GM12878 (cell line): ENCODE results near the gene PDGFC. TPM values are rescaled to one million over a fixed set of nuclear protein-coding genes. Genes with fewer than 3 reads are reported as not detected.

ENCODE experiments used
- ATAC-seq: fragments of 200-7000 bp; cut with Tn5 transposase; 3 replicates; pipeline ENCODE4 v1.9.1; 2020; ENCODE audit warnings: mild to moderate bottlenecking, moderate library complexity
- BruUV-seq: library from RNA; stranded (reverse); fragments of 400-500 nt; replicated peaks from 2 replicates; lab custom pipeline; 2021; lab: Mats Ljungman, UMichigan
- CTCF ChIA-PET: fragments of 300-600 bp; sonication (Branson Sonifier 250); formaldehyde crosslinking; extraction: SDS; loops from one replicate; lab custom pipeline; 2021; ENCODE audit warnings: inconsistent platforms; lab: Yijun Ruan, JAX
- POLR2A ChIA-PET: fragments of 350-600 bp; formaldehyde crosslinking; extraction: SDS; loops from one replicate; lab custom pipeline; 2021; ENCODE audit warnings: inconsistent platforms; lab: Charles Lee
- RAD21 ChIA-PET: fragments of 300-600 bp; sonication (Branson Sonifier 250); formaldehyde crosslinking; loops from one replicate; lab custom pipeline; 2023; ENCODE audit warnings: antibody characterized with exemption; ENCODE audit not compliant: unreplicated experiment; lab: Charles Lee
- SMC1A ChIA-PET: fragments of 300-600 bp; sonication (Branson Sonifier 250); formaldehyde crosslinking; loops from one replicate; lab custom pipeline; 2023; ENCODE audit not compliant: unreplicated experiment, uncharacterized antibody; lab: Charles Lee
- DNase-seq: peaks from one replicate; pipeline ENCODE4 v3.0.0-alpha.2; 2011; ENCODE audit warnings: low read depth, low spot score
- FAIRE-seq: peaks from 3 replicates; lab custom pipeline; 2011; peaks lifted over from hg19 to GRCh38; lab: Jason Lieb, UNC
- H2AFZ ChIP-seq: 2 replicates; pipeline ENCODE4 v1.6.0; 2011; ENCODE audit warnings: low read depth, low read length, control low read depth; ENCODE audit not compliant: control insufficient read depth
- H3K27ac ChIP-seq: 2 replicates; pipeline ENCODE4 v1.5.1; 2011; ENCODE audit warnings: control low read depth; ENCODE audit not compliant: control insufficient read depth, insufficient read depth
- H3K27me3 ChIP-seq, 2 experiments: replicated peaks in 1 of 2; 2 replicates each; pipeline versions ENCODE4 v1.6.0 to v1.6.1; 2011; ENCODE audit warnings: low read length in 1 of 2; ENCODE audit not compliant: control insufficient read depth in 2 of 2, insufficient read depth in 2 of 2
- H3K36me3 ChIP-seq, 2 experiments: 2 replicates each; pipeline ENCODE4 v1.5.1; 2011; ENCODE audit warnings: low read length in 1 of 2; ENCODE audit not compliant: control insufficient read depth in 2 of 2, insufficient read depth in 2 of 2
- H3K4me1 ChIP-seq: 2 replicates; pipeline ENCODE4 v1.6.1; 2011; ENCODE audit warnings: mild to moderate bottlenecking, low read length, moderate library complexity, mixed read lengths; ENCODE audit not compliant: control insufficient read depth, insufficient read depth
- H3K4me2 ChIP-seq: 2 replicates; pipeline ENCODE4 v1.6.0; 2011; ENCODE audit warnings: control low read depth; ENCODE audit not compliant: control insufficient read depth, insufficient read depth
- H3K4me3 ChIP-seq: fragments of 200-600 bp; sonication (generic); 2 replicates; pipeline ENCODE4 v1.5.1; 2016
- H3K79me2 ChIP-seq: 2 replicates; pipeline ENCODE4 v1.6.0; 2011; ENCODE audit warnings: low read length; ENCODE audit not compliant: control insufficient read depth, insufficient read depth
- H3K9ac ChIP-seq: 2 replicates; pipeline ENCODE4 v1.8.0; 2011; ENCODE audit warnings: low read length, control low read depth, mixed read lengths; ENCODE audit not compliant: control insufficient read depth, insufficient read depth
- H3K9me3 ChIP-seq: replicated peaks from 3 replicates; pipeline ENCODE4 v1.5.1; 2011; ENCODE audit warnings: mild to moderate bottlenecking, low read length; ENCODE audit not compliant: control insufficient read depth, insufficient read depth
- H4K20me1 ChIP-seq: 2 replicates; pipeline ENCODE4 v1.6.0; 2011; ENCODE audit not compliant: control insufficient read depth, insufficient read depth
- ATF7 ChIP-seq: fragments of 450-650 bp; IDR thresholded peaks from 2 replicates; pipeline ENCODE4 v1.6.1; 2016; ENCODE audit warnings: low read depth, mild to moderate bottlenecking
- LARP7 ChIP-seq: fragments of 450-650 bp; IDR thresholded peaks from 2 replicates; pipeline ENCODE4 v1.6.1; 2017; ENCODE audit warnings: mild to moderate bottlenecking
- NFXL1 ChIP-seq: fragments of 450-650 bp; IDR thresholded peaks from 2 replicates; pipeline ENCODE4 v1.6.1; 2017; ENCODE audit warnings: antibody characterized with exemption, mild to moderate bottlenecking, borderline replicate concordance
- NR2C1 ChIP-seq: fragments of 450-650 bp; IDR thresholded peaks from 2 replicates; pipeline ENCODE4 v1.6.1; 2017; ENCODE audit warnings: antibody characterized with exemption, mild to moderate bottlenecking, moderate library complexity
- NRF1 ChIP-seq: conservative IDR thresholded peaks from 2 replicates; pipeline ENCODE4 v1.6.1; 2011; ENCODE audit warnings: mild to moderate bottlenecking, low read depth, low read length, improper control_type of control experiment
- POU2F2 ChIP-seq: IDR thresholded peaks from 3 replicates; pipeline ENCODE4 v1.6.1; 2011; ENCODE audit warnings: low read depth, mild to moderate bottlenecking, low read length, borderline replicate concordance
- RUNX3 ChIP-seq: IDR thresholded peaks from 2 replicates; pipeline ENCODE4 v1.6.1; 2012; ENCODE audit warnings: low read length, inconsistent platforms
- WGBS: methylation state at CpG from one replicate; pipeline ENCODE4 v1.1.6; 2016; ENCODE audit warnings: low lambda C conversion rate; ENCODE audit not compliant: insufficient replicate concordance, insufficient coverage; ENCODE audit errors: missing lambda C conversion rate; 5-methylcytosine and 5-hydroxymethylcytosine counted together
- in situ Hi-C: fragments of 300-500 bp; cut with MboI; formaldehyde crosslinking; loops from 9 replicates; pipeline ENCODE4 v1.14.3; 2018; ENCODE audit warnings: mixed read lengths
- intact Hi-C: fragments of 100-400 bp; cut with micrococcal nuclease; formaldehyde crosslinking; loops from one replicate; pipeline ENCODE4 v1.14.2; 2022; ENCODE audit not compliant: unreplicated experiment
- polyA plus RNA-seq, 11 experiments: library from polyadenylated mRNA; depleted of rRNA in 4 of 11; unstranded in 6 of 11; stranded (reverse) in 5 of 11; fragments of >200 nt; fragmentation: Nextera tagmentation in 4 of 11; fragmentation: Illumina TruSeq in 1 of 11; extraction: Ambion mirVana in 4 of 11; extraction: Trizol in 1 of 11; gene quantifications; 1 replicate in 1 of 11; 2 replicates in 10 of 11; pipeline versions ENCODE4 v1.2.1 to v1.2.3, GENCODE V29; 2011 to 2016; ENCODE audit warnings: inconsistent platforms in 2 of 11, missing spikeins in 2 of 11, low read depth in 1 of 11
- total RNA-seq, 4 experiments: library from RNA; depleted of rRNA in 3 of 4; stranded (reverse); fragments of >200 nt in 3 of 4; fragmentation: Illumina TruSeq in 1 of 4; extraction: Trizol in 1 of 4; gene quantifications; 2 replicates each; pipeline versions ENCODE4 v1.2.1 to v1.2.3, GENCODE V29; 2013 to 2021
- TF ChIP-seq, protein P1 (sequence below): IDR thresholded peaks from 2 replicates; pipeline ENCODE4 v1.6.1; 2012; ENCODE audit warnings: low read depth, low read length, improper control_type of control experiment
- TF ChIP-seq, protein P2 (sequence below): IDR thresholded peaks from 2 replicates; pipeline ENCODE4 v1.6.1; 2011; ENCODE audit warnings: low read depth, mild to moderate bottlenecking, low read length, moderate library complexity, borderline replicate concordance; ENCODE audit errors: extremely low read depth
- TF ChIP-seq, protein P3 (sequence below): fragments of 450-650 bp; IDR thresholded peaks from 2 replicates; pipeline ENCODE4 v1.6.1; 2016; ENCODE audit warnings: mild to moderate bottlenecking, moderate library complexity, borderline replicate concordance

Gene PDGFC
- total and polyA plus RNA-seq, 10 of the 15 experiments (the other 5 are each of a cell fraction or from before 2014, with no cell fraction given): 0.02 to 0.18 TPM; not detected in 8

DNA sequence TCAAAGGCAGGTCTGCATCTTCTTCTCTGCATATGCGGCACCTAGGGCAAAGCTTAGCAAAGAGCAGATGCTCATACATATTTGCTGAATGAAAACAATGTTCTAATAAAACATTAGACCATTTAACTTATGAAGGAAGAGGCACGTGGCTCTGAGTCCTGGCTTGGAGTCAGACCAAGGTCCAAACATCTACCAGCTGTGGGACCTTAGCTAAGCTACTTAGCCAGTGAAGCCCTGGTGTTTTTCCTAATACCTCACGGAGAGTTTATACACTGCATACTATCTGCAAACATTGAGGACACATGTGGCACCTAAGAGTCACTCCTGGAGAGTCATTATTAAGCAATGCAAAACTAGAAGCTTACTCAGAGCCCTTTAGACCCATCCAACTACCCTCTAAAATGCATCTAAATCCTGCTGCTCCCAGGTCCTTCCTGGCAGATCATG is 9.0 kb downstream of the PDGFC start:
- Histone ChIP-seq H3K4me1 (no peaks in the 10 kb centered on the region), H3K9me3 (no peaks in the 10 kb centered on the region), H4K20me1 (no peaks in the 10 kb centered on the region), H3K79me2 (no peaks in the 10 kb centered on the region), H3K36me3 (no peaks in the 10 kb centered on the region), H3K4me2 (no peak overlapping the region), H2AFZ (no peak overlapping the region), H3K27me3 (no peaks in the 10 kb centered on the region), H3K9ac (no peak overlapping the region), H3K4me3 (no peak overlapping the region), H3K27ac (no peak overlapping the region)
- intact Hi-C loops: loop anchor here (10.0 kb wide), 3 partner anchors 278 to 1008 kb away; partner anchors contain the start of gene CTSO
- no TSS peak for BruUV-seq
- ATAC-seq (no peak), FAIRE-seq (no peak), DNase-seq (no peak)
- ChIA-PET RAD21 (no interaction called here), CTCF (interaction anchor here (1.2 kb wide), 1 partner anchor 773 kb away, joined by 3 read pairs; no protein-coding TSS in a partner anchor), POLR2A (no interaction called here), SMC1A (no interaction called here)
- TF ChIP-seq, protein P1, sequence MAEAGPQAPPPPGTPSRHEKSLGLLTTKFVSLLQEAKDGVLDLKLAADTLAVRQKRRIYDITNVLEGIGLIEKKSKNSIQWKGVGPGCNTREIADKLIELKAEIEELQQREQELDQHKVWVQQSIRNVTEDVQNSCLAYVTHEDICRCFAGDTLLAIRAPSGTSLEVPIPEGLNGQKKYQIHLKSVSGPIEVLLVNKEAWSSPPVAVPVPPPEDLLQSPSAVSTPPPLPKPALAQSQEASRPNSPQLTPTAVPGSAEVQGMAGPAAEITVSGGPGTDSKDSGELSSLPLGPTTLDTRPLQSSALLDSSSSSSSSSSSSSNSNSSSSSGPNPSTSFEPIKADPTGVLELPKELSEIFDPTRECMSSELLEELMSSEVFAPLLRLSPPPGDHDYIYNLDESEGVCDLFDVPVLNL: no peak
- TF ChIP-seq POU2F2: no peak
- no peak for TF ChIP-seq NR2C1
- TF ChIP-seq LARP7: no peak
- no peak for TF ChIP-seq NFXL1
- no peak for TF ChIP-seq NRF1
- no peak for TF ChIP-seq ATF7
- TF ChIP-seq, protein P2, sequence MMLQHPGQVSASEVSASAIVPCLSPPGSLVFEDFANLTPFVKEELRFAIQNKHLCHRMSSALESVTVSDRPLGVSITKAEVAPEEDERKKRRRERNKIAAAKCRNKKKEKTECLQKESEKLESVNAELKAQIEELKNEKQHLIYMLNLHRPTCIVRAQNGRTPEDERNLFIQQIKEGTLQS: no peak
- TF ChIP-seq, protein P3, sequence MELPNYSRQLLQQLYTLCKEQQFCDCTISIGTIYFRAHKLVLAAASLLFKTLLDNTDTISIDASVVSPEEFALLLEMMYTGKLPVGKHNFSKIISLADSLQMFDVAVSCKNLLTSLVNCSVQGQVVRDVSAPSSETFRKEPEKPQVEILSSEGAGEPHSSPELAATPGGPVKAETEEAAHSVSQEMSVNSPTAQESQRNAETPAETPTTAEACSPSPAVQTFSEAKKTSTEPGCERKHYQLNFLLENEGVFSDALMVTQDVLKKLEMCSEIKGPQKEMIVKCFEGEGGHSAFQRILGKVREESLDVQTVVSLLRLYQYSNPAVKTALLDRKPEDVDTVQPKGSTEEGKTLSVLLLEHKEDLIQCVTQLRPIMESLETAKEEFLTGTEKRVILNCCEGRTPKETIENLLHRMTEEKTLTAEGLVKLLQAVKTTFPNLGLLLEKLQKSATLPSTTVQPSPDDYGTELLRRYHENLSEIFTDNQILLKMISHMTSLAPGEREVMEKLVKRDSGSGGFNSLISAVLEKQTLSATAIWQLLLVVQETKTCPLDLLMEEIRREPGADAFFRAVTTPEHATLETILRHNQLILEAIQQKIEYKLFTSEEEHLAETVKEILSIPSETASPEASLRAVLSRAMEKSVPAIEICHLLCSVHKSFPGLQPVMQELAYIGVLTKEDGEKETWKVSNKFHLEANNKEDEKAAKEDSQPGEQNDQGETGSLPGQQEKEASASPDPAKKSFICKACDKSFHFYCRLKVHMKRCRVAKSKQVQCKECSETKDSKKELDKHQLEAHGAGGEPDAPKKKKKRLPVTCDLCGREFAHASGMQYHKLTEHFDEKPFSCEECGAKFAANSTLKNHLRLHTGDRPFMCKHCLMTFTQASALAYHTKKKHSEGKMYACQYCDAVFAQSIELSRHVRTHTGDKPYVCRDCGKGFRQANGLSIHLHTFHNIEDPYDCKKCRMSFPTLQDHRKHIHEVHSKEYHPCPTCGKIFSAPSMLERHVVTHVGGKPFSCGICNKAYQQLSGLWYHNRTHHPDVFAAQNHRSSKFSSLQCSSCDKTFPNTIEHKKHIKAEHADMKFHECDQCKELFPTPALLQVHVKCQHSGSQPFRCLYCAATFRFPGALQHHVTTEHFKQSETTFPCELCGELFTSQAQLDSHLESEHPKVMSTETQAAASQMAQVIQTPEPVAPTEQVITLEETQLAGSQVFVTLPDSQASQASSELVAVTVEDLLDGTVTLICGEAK: no peak
- no peak for TF ChIP-seq RUNX3
- 30% methylated on average over 3 of the region's 3 CpGs for WGBS
- in situ Hi-C loops: loop anchor here (25.0 kb wide), 1 partner anchor 1150 kb away; no protein-coding TSS in a partner anchor
